IPS-18c (cell line): ENCODE measurements around the gene UBQLN4.

Source experiments
- H3K4me3 ChIP-seq: 2 replicates; pipeline ENCODE4 v1.7.0; 2013; ENCODE audit warnings: low read depth, mild to moderate bottlenecking, low read length, moderate library complexity; ENCODE audit not compliant: insufficient read depth
- H3K9me3 ChIP-seq: one replicate; pipeline ENCODE4 v1.6.1; 2013; ENCODE audit warnings: mild to moderate bottlenecking, low read length, moderate library complexity; ENCODE audit not compliant: control insufficient read depth, insufficient read depth

The UBQLN4 gene

GRCh38 chr1:156053768-156054499, at the start of gene UBQLN4:
Gene UBQLN4, minus strand, starts transcription at chr1:156053798. Its CDS starts 97 bp downstream, at chr1:156053701.
- Histone ChIP-seq H3K9me3 (no peaks in the 10 kb centered on the region), H3K4me3 (peak within 1 kb of the TSS; percentile 91)

DNA sequence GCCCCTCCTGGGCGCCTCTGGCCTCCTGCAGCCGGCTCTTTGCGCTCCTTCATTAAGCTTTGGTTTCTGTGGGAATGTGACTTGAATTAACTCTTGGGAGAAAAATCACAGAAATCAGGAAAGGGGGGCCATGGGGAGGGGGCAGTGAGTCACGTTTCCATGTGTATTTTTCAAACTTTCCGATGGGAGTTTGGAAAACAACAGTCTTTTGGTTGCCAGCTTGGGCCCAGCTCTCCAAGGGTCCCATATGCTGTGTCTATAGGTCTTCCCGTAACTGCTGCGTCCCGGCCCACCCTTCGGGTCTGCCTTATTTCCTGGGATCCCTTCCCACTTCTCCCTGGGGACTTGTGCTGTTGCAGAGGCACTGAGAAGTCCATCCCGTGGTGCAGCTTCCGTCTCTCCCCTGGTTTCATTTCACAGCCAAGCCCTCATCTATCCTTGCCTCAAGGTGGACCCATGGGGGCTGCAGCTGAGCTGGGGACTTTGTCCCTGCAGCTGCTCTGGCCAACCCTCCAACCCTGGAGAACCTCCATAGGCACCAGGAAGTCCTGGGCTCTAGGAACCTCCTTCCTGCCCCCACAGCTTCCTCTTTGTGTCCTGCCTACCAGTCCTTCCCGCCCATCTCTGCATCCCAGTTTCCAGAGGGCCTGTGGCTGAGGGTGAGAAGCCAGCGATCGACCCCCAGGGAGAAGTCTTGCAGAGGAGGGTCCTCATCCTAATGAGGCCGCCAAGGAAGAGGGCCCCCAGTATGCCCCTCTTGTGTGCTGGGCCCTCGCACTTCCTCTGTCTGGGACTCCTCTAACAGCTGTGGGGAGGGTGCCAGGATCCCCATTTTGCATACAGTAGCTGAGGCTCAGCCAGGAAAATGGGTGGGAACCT, 49.3 kb upstream of the UBQLN4 start:
- Histone ChIP-seq H3K4me3 (no peak overlapping the region), H3K9me3 (no peaks in the 10 kb centered on the region)

- no peaks in the 10 kb centered on the region for H3K9me3 ChIP-seq
- H3K4me3 ChIP-seq: no peak overlapping the region
Measured at GRCh38 chr1:156101880-156102279, 48.3 kb upstream of the UBQLN4 start.

GRCh38 chr1:156100205-156100995, 46.8 kb upstream of the UBQLN4 start:
- Histone ChIP-seq H3K4me3 (no peak overlapping the region), H3K9me3 (no peaks in the 10 kb centered on the region)

- H3K9me3 ChIP-seq: peaks cover 2% of the 10 kb centered on the region
Measured at GRCh38 chr1:156099282-156099681, 45.7 kb upstream of the UBQLN4 start.

GRCh38 chr1:156098784-156099183, 45.2 kb upstream of the UBQLN4 start:
- no peak overlapping the region for H3K4me3 ChIP-seq
- peaks cover 2% of the 10 kb centered on the region for H3K9me3 ChIP-seq

More at GRCh38 chr1:156099282-156099681, 45.7 kb upstream of the UBQLN4 start:
- H3K4me3 ChIP-seq: no peak overlapping the region

GRCh38 chr1:156097499-156098178, 44.0 kb upstream of the UBQLN4 start:
- Histone ChIP-seq H3K4me3 (no peak overlapping the region), H3K9me3 (peaks cover 2% of the 10 kb centered on the region)

- no peak overlapping the region for H3K4me3 ChIP-seq
- peaks cover 2% of the 10 kb centered on the region for H3K9me3 ChIP-seq
Measured at GRCh38 chr1:156096640-156097391, 43.2 kb upstream of the UBQLN4 start.

GRCh38 chr1:156095906-156096508, 42.4 kb upstream of the UBQLN4 start:
- no peak overlapping the region for H3K4me3 ChIP-seq
- peaks cover 2% of the 10 kb centered on the region for H3K9me3 ChIP-seq

GRCh38 chr1:156091610-156092009, 38.0 kb upstream of the UBQLN4 start:
- no peak overlapping the region for H3K4me3 ChIP-seq
- peaks cover 2% of the 10 kb centered on the region for H3K9me3 ChIP-seq

DNA sequence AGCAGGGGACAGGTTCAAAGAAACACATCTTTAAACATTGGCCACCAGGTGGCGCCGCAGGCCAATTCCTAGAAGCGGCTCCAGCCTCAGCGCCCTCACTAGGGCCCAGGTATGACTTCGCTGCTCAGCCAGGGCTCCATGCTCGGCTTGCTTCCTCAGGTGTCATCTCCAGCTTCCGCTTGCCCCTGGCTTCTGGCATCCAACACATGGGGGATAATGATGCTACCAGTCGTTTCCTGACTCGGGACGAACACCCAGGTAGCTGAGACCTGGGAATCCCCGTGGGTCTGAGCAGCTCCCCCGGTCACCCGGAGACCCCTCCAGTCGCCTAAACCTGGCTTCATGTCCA, 37.2 kb upstream of the UBQLN4 start:
- no peak overlapping the region for H3K4me3 ChIP-seq
- peaks cover 2% of the 10 kb centered on the region for H3K9me3 ChIP-seq

DNA sequence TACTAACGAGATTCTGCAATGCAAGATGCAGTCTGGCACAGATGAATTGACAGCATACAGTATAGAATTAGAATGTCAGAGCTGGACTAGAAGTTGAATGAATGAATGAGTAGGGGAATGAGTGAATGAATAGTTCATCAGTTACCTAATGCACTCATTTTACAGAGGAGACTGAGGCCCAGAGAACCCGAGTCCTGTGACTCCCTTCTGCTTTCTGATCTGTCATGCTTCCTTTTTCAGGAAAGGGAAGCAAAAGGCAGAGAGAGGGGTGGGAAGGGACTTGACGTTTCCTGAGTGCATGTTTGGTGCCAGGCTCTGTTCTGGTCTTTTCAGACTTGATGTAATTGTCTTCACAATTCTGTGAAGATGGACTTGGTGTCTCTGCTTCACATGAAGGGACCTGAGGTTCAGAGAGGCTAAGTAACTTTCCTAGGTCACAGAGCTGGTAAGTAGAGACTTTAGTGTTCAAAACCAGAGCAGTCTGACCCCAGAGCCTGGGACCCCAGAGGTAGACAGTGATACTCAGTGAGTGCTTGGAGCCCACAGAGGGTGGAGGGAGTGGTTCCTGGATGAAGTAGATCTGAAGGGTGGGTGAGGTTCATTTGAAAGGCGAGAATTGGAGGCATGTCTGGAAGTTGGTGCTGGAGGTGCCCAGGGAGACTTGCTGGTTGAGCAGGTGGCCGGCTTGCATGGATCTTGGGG, 36.7 kb upstream of the UBQLN4 start:
- Histone ChIP-seq H3K4me3 (no peak overlapping the region), H3K9me3 (peaks cover 2% of the 10 kb centered on the region)

DNA sequence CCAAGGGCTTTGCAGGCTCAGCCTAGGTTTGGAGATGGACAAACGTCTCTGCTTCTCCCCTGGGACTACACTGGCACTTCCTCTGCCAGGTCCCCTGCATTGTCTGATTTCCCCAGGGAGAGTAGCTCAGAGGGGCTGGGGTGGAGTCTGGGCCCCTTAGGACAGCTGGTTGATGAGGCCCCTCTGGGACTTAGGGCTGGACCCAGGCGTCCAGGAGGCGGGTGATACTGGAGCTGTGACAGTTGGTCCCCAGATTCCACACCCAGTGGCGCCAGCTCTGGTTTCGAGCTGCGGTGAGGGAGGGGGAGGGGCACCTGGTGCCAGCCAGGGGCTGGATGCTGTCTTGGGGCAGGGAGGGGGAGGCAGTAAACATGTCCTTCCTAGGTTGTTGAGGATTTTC, 36.1 kb upstream of the UBQLN4 start:
- Histone ChIP-seq H3K4me3 (no peak overlapping the region), H3K9me3 (peaks cover 2% of the 10 kb centered on the region)

- Histone ChIP-seq H3K4me3 (no peak overlapping the region), H3K9me3 (peaks cover 4% of the 10 kb centered on the region)
Measured at GRCh38 chr1:156086256-156086662, 32.7 kb upstream of the UBQLN4 start.
